ENCODE results near the gene HECW1. TPM values are rescaled to one million over a fixed set of nuclear protein-coding genes. Genes with fewer than 3 reads are reported as not detected.

HECW1 gene
- total RNA-seq, 4 donors from 2014 or later, result 0.06 to 0.99 (median 0.27) TPM

GRCh38 chr7:43110791-43111535 lies 1.5 kb upstream of the HECW1 start:
- H3K36me3 ChIP-seq, result no peaks in the 10 kb centered on the region

GRCh38 chr7:43111630-43112458 lies 603 bp upstream of the HECW1 start:
- Histone ChIP-seq H3K4me3 (peak overlapping the region in 2 of 4 donors; percentile 49 to 57), H3K27me3 (peaks cover 7 to 88% (median 40%) of the 10 kb centered on the region in 4 donors), H3K4me1 (peaks cover 20 to 25% (median 22%) of the 10 kb centered on the region in 4 donors), H3K36me3 (no peaks in the 10 kb centered on the region), H3K9me3 (no peaks in the 10 kb centered on the region), H3K27ac (replicated peaks in 1 of 4) (no peak overlapping the region)
- DNase-seq (ENCODE audit: extremely low spot score), result no peak
- intact Hi-C loops (cut with DNase I), result no loop called here
- WGBS, result 18% methylated on average over 16 of the region's 17 CpGs
- TF ChIP-seq POLR2A (IDR thresholded peaks at IDR 0.05; ENCODE audit: low read depth) (no peak), CTCF (IDR thresholded peaks at IDR 0.05) (no peak), POLR2AphosphoS5 (IDR thresholded peaks at IDR 0.05) (no peak), EP300 (IDR thresholded peaks at IDR 0.05) (no peak)

More at GRCh38 chr7:43110791-43111535, 1.5 kb upstream of the HECW1 start:
- no peak for DNase-seq (ENCODE audit: extremely low spot score)
- intact Hi-C loops (cut with DNase I), result no loop called here
- Histone ChIP-seq H3K27me3 (peaks cover 7 to 80% (median 40%) of the 10 kb centered on the region in 4 donors), H3K4me3 (no peak overlapping the region), H3K9me3 (no peaks in the 10 kb centered on the region), H3K27ac (replicated peaks in 1 of 4) (no peak overlapping the region), H3K4me1 (peaks cover 20 to 25% (median 22%) of the 10 kb centered on the region in 4 donors)
- TF ChIP-seq POLR2AphosphoS5 (IDR thresholded peaks at IDR 0.05) (no peak), POLR2A (IDR thresholded peaks at IDR 0.05; ENCODE audit: low read depth) (no peak), CTCF (IDR thresholded peaks at IDR 0.05) (no peak), EP300 (IDR thresholded peaks at IDR 0.05) (no peak)
- WGBS, result 45% methylated on average over 3 of the region's 3 CpGs

- 0% methylated on average over 19 of the region's 64 CpGs for WGBS
- intact Hi-C loops (cut with DNase I), result no loop called here
Measured at GRCh38 chr7:43112941-43113621, 634 bp downstream of the HECW1 start.

More at GRCh38 chr7:43112941-43113621, 634 bp downstream of the HECW1 start:
- peak; percentile 84 for DNase-seq (ENCODE audit: extremely low spot score)
- H3K4me1 ChIP-seq, result peaks cover 20 to 25% (median 22%) of the 10 kb centered on the region in 4 donors
- H3K27ac ChIP-seq (replicated peaks in 1 of 4), result no peak overlapping the region
- TF ChIP-seq POLR2AphosphoS5 (IDR thresholded peaks at IDR 0.05) (no peak), POLR2A (IDR thresholded peaks at IDR 0.05; ENCODE audit: low read depth) (no peak), EP300 (IDR thresholded peaks at IDR 0.05) (no peak), CTCF (IDR thresholded peaks at IDR 0.05) (no peak)
- H3K36me3 ChIP-seq, result no peaks in the 10 kb centered on the region
- H3K27me3 ChIP-seq, result peaks cover 7 to 96% (median 40%) of the 10 kb centered on the region in 4 donors
- no peaks in the 10 kb centered on the region for H3K9me3 ChIP-seq
- H3K4me3 ChIP-seq, result peak overlapping the region; percentile 44 to 57 (median 47)

All from esophagus muscularis mucosa (tissue), 4 donors.